Measurements from ENCODE around the gene C1QA.

- TF ChIP-seq NR1H2 (CRISPR knock-in tag; IDR thresholded peaks at IDR 0.05): no peak
- TF ChIP-seq USF2 (CRISPR knock-in tag; IDR thresholded peaks at IDR 0.05): no peak
- no peak for TF ChIP-seq ZNF263 (CRISPR knock-in tag; IDR thresholded peaks at IDR 0.05; ENCODE audit: low read depth)
- TF ChIP-seq SMAD3 (CRISPR knock-in tag; IDR thresholded peaks at IDR 0.05; ENCODE audit: borderline replicate concordance): no peak
- TF ChIP-seq MYBL2 (CRISPR knock-in tag; IDR thresholded peaks at IDR 0.05): no peak
- TF ChIP-seq CTCF (IDR thresholded peaks at IDR 0.05): no peak
- TF ChIP-seq NFE2L1 (CRISPR knock-in tag; IDR thresholded peaks at IDR 0.05): no peak
- no peak for TF ChIP-seq ETV6 (CRISPR knock-in tag; IDR thresholded peaks at IDR 0.05)
- TF ChIP-seq NR2C2 (CRISPR knock-in tag; IDR thresholded peaks at IDR 0.05): no peak
- no peak for TF ChIP-seq ZNF138 (CRISPR knock-in tag; conservative IDR thresholded peaks at IDR 0.05)
- TF ChIP-seq TEAD1 (CRISPR knock-in tag; IDR thresholded peaks at IDR 0.05): no peak
Measured at GRCh38 chr1:22680726-22681125, 44.3 kb downstream of the C1QA start.

Measured in WTC11 (cell line).